HG02981 (cell line): ENCODE measurements around the gene MEX3D.

Experiments
- ATAC-seq: cut with Tn5 transposase; IDR thresholded peaks from one replicate; pipeline ENCODE4 v1.9.1; 2021; ENCODE audit warnings: mild to moderate bottlenecking, moderate library complexity; ENCODE audit not compliant: unreplicated experiment

MEX3D gene

GRCh38 chr19:1505991-1506881 lies 61.9 kb downstream of the MEX3D start:
- ATAC-seq = no peak

DNA sequence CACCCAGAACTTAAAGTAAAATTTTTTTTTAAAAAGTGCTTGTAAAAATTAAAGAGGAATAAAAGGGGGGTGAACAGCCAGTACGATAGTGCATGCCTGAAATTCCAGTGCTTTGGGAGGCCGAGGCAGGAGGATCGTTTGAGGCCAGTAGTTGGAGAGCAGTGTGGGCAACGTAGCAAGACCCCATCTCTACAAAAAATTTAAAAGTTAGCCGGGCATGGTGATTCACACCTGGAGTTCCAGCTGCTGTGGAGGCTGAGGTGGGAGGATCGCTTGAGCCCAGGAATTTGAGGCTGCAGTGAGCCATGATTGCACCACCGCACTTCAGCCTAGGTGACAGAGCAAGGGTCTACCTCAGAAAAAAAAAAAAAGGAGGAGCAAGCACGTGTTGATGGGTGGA lies 63.1 kb downstream of the MEX3D start:
- no peak for ATAC-seq
